Caco-2 (cell line): ENCODE measurements around the gene TUBA1A. TPM values are rescaled to one million over a fixed set of nuclear protein-coding genes. Genes with fewer than 3 reads are reported as not detected.
"Not testable (repeated sequence)": the region's sequence is repeated elsewhere in the genome, so short reads cannot be mapped to it uniquely, and the experiment has no call there.

Experiments
- BruUV-seq: library from RNA; stranded (reverse); fragments of 400-500 nt; replicated peaks from 2 replicates; lab custom pipeline; 2021; lab: Mats Ljungman, UMichigan
- CTCF ChIA-PET: fragments of 300-600 bp; sonication (Branson Sonifier 250); formaldehyde crosslinking; loops from one replicate; lab custom pipeline; 2022; ENCODE audit warnings: antibody characterized with exemption; lab: Charles Lee
- POLR2A ChIA-PET: fragments of 300-600 bp; sonication (Branson Sonifier 250); formaldehyde crosslinking; loops from one replicate; lab custom pipeline; 2022; ENCODE audit warnings: antibody characterized with exemption; lab: Charles Lee
- DNase-seq, 2 experiments: peaks; one replicate each; pipeline versions ENCODE4 v3.0.0 to v3.0.0-alpha.2; 2020 to 2022
- H3K27me3 ChIP-seq: replicated peaks from 2 replicates; pipeline ENCODE4 v1.6.0; 2011; ENCODE audit warnings: low read length; ENCODE audit not compliant: control insufficient read depth, insufficient read depth
- H3K36me3 ChIP-seq: 2 replicates; pipeline ENCODE4 v1.5.1; 2011; ENCODE audit warnings: low read length; ENCODE audit not compliant: control insufficient read depth, insufficient read depth
- H3K4me1 ChIP-seq: fragments of 250-450 bp; sonication (Bioruptor Pico); 2 replicates; pipeline ENCODE4 v1.5.1; 2020; ENCODE audit warnings: mild to moderate bottlenecking
- H3K4me3 ChIP-seq: 2 replicates; pipeline ENCODE4 v1.5.1; 2011; ENCODE audit warnings: low read depth, mild to moderate bottlenecking, control low read depth, low read length
- H3K9me3 ChIP-seq: fragments of 250-450 bp; sonication (Bioruptor Pico); 2 replicates; pipeline ENCODE4 v1.5.1; 2020; ENCODE audit warnings: mild to moderate bottlenecking, moderate library complexity
- H3K27ac Mint-ChIP-seq: one replicate; pipeline ENCODE4 v1.8.0; 2022; ENCODE audit warnings: mixed read lengths; ENCODE audit not compliant: unreplicated experiment
- H3K27me3 Mint-ChIP-seq: one replicate; pipeline ENCODE4 v1.8.0; 2022; ENCODE audit warnings: mixed read lengths; ENCODE audit not compliant: insufficient read depth, unreplicated experiment
- H3K36me3 Mint-ChIP-seq: one replicate; pipeline ENCODE4 v1.8.0; 2022; ENCODE audit warnings: mild to moderate bottlenecking, mixed read lengths; ENCODE audit not compliant: insufficient read depth, unreplicated experiment
- H3K4me1 Mint-ChIP-seq: one replicate; pipeline ENCODE4 v1.8.0; 2022; ENCODE audit warnings: low read depth, mixed read lengths; ENCODE audit not compliant: unreplicated experiment
- H3K4me3 Mint-ChIP-seq: one replicate; pipeline ENCODE4 v1.8.0; 2022; ENCODE audit warnings: mild to moderate bottlenecking, moderate library complexity, mixed read lengths; ENCODE audit not compliant: unreplicated experiment
- H3K9me3 Mint-ChIP-seq: one replicate; pipeline ENCODE4 v1.8.0; 2022; ENCODE audit warnings: mixed read lengths; ENCODE audit not compliant: unreplicated experiment
- intact Hi-C: fragments of 100-400 bp; cut with micrococcal nuclease; formaldehyde crosslinking; loops from one replicate; pipeline ENCODE4 v1.10.0; 2022; ENCODE audit not compliant: unreplicated experiment
- total RNA-seq: library from RNA; stranded (reverse); gene quantifications from 2 replicates; pipeline ENCODE4 v1.2.3, GENCODE V29; 2022
- TF ChIP-seq, protein P1 (sequence below), 2 experiments: fragments of 200-600 bp in 1 of 2; IDR thresholded peaks; 1 replicate in 1 of 2; 2 replicates in 1 of 2; pipeline versions ENCODE4 v1.5.1 to v1.8.0; 2011 to 2022; ENCODE audit warnings: antibody characterized with exemption in 1 of 2, control low read depth in 1 of 2, inconsistent platforms in 1 of 2, low read depth in 1 of 2, low read length in 1 of 2, mild to moderate bottlenecking in 1 of 2, moderate library complexity in 1 of 2; ENCODE audit not compliant: insufficient read depth in 1 of 2, severe bottlenecking in 1 of 2, unreplicated experiment in 1 of 2

TUBA1A gene
- total RNA-seq, 1 experiment from 2014 or later: 9.1 TPM

DNA sequence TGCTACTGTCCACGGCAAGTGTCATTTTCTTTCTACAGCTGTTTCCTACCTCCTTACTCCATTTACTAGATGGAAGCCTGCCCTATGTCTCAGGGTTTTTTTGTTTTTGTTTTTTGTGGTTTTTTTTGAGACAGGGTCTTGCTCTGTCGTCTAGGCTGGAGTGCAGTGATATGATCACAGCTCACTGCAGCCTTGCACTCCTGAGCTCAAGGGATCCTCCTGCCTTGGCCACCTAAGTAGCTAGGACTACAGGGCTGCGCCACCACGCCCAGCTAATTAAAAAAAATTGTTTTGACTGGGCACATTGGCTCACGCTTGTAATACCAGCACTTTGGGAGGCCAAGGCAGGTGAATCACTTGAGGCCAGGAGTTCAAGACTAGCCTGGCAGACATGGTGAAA lies 14.7 kb downstream of the TUBA1A start:
- Mint-ChIP-seq H3K4me3 (no peak overlapping the region), H3K27ac (no peak overlapping the region), H3K9me3 (no peaks in the 10 kb centered on the region), H3K27me3 (no peaks in the 10 kb centered on the region), H3K36me3 (no peaks in the 10 kb centered on the region), H3K4me1 (no peaks in the 10 kb centered on the region)
- Histone ChIP-seq H3K36me3 (no peaks in the 10 kb centered on the region), H3K4me1 (no peaks in the 10 kb centered on the region), H3K27me3 (no peaks in the 10 kb centered on the region), H3K9me3 (peaks cover 13% of the 10 kb centered on the region), H3K4me3 (no peak overlapping the region)
- peak in 1 of 2 experiments; percentile 7 for DNase-seq
- ChIA-PET CTCF (interaction anchor here (0.7 kb wide), 1 partner anchor 174 kb away, joined by 5 read pairs; no protein-coding TSS in a partner anchor), POLR2A (no interaction called here)
- BruUV-seq: no TSS peak
- TF ChIP-seq, protein P1, sequence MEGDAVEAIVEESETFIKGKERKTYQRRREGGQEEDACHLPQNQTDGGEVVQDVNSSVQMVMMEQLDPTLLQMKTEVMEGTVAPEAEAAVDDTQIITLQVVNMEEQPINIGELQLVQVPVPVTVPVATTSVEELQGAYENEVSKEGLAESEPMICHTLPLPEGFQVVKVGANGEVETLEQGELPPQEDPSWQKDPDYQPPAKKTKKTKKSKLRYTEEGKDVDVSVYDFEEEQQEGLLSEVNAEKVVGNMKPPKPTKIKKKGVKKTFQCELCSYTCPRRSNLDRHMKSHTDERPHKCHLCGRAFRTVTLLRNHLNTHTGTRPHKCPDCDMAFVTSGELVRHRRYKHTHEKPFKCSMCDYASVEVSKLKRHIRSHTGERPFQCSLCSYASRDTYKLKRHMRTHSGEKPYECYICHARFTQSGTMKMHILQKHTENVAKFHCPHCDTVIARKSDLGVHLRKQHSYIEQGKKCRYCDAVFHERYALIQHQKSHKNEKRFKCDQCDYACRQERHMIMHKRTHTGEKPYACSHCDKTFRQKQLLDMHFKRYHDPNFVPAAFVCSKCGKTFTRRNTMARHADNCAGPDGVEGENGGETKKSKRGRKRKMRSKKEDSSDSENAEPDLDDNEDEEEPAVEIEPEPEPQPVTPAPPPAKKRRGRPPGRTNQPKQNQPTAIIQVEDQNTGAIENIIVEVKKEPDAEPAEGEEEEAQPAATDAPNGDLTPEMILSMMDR (IDR thresholded peaks at IDR 0.05; ENCODE audit: insufficient read depth in 1 of 2, low read depth in 1 of 2, low read length in 1 of 2, severe bottlenecking in 1 of 2, unreplicated experiment in 1 of 2): no peak
- intact Hi-C loops: no loop called here

DNA sequence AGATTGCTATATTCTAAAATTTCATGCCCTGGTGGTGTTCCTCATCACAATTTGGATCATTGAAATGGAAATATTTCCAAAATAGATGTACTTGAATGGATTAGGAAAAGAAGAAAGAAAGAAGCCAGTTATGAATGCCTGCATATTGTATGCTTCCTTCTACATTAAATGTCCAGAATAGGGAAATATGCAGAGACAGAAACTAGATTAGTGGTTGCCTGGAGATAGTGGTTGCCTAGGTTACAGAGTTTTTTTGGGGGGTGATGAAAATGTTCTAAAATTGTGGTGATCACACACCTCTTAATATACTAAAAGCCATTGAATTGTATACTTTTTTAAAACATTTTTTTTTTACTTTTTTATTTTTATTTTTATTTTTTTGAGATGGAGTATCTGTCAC lies 18.0 kb downstream of the TUBA1A start:
- intact Hi-C loops: no loop called here
- DNase-seq: no peak
- no TSS peak for BruUV-seq
- Mint-ChIP-seq H3K4me3 (no peak overlapping the region), H3K9me3 (no peaks in the 10 kb centered on the region), H3K27me3 (peaks cover 3% of the 10 kb centered on the region), H3K36me3 (no peaks in the 10 kb centered on the region), H3K27ac (no peak overlapping the region), H3K4me1 (no peaks in the 10 kb centered on the region)
- Histone ChIP-seq H3K4me3 (no peak overlapping the region), H3K4me1 (no peaks in the 10 kb centered on the region), H3K36me3 (no peaks in the 10 kb centered on the region), H3K9me3 (no peaks in the 10 kb centered on the region), H3K27me3 (no peaks in the 10 kb centered on the region)
- TF ChIP-seq, protein P1 (IDR thresholded peaks at IDR 0.05; ENCODE audit: insufficient read depth in 1 of 2, low read depth in 1 of 2, low read length in 1 of 2, severe bottlenecking in 1 of 2, unreplicated experiment in 1 of 2): no peak
- CTCF ChIA-PET: no interaction called here
- POLR2A ChIA-PET: no interaction called here

DNA sequence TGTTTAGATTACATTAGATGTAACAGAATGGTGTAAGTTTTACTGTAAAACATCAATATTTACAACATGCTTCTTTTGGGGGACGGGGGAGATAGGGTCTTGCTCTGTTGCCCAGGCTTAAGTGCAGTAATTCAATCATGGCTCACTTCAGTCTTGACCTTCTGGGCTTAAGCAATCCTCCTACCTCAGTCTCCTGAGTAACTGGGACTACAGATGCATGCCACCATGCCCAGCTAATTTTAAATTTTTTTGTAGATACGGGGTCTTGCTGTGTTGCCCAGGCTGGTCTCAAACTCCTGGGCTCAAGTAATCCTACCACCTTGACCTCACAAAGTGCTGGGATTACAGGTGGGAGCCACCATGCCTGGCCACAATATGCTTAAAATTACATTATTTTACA lies 23.8 kb downstream of the TUBA1A start:
- no TSS peak for BruUV-seq
- no peak overlapping the region for H3K4me3 ChIP-seq
- intact Hi-C loops: no loop called here

DNA sequence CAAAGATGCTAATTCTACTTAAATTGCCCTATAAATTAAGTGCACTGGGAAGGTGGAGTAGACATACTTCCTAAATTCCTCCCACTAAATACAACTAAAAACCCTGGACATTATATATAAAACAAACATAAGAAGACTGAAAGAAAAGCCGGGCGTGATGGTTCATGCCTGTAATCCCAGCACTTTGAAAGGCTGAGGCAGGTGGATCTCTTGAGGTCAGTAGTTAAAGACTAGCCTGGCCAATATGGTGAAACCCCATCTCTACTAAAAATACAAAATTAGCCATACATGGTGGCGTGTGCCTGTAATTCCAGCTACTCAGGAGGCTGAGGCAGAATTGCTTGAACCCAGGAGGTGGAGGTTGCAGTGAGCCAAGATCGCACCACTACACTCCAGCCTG lies 27.0 kb downstream of the TUBA1A start:
- H3K27me3 ChIP-seq, H3K4me1 Mint-ChIP-seq, H3K9me3 Mint-ChIP-seq, H3K36me3 ChIP-seq, POLR2A ChIA-PET, H3K4me3 ChIP-seq, H3K36me3 Mint-ChIP-seq, H3K27me3 Mint-ChIP-seq, H3K4me3 Mint-ChIP-seq, H3K9me3 ChIP-seq, DNase-seq, H3K27ac Mint-ChIP-seq, H3K4me1 ChIP-seq, intact Hi-C loops, CTCF ChIA-PET, BruUV-seq: not testable (repeated sequence)

More for the DNA sequence above, 23.8 kb downstream of the TUBA1A start:
- no peaks in the 10 kb centered on the region for H3K4me1 ChIP-seq
- Mint-ChIP-seq H3K4me3 (no peak overlapping the region), H3K27ac (no peak overlapping the region), H3K9me3 (no peaks in the 10 kb centered on the region), H3K27me3 (peaks cover 3% of the 10 kb centered on the region), H3K36me3 (no peaks in the 10 kb centered on the region), H3K4me1 (no peaks in the 10 kb centered on the region)
- H3K36me3 ChIP-seq: no peaks in the 10 kb centered on the region
- ChIA-PET CTCF (no interaction called here), POLR2A (no interaction called here)
- TF ChIP-seq, protein P1 (IDR thresholded peaks at IDR 0.05; ENCODE audit: insufficient read depth in 1 of 2, low read depth in 1 of 2, low read length in 1 of 2, severe bottlenecking in 1 of 2, unreplicated experiment in 1 of 2): no peak
- H3K27me3 ChIP-seq: no peaks in the 10 kb centered on the region
- no peaks in the 10 kb centered on the region for H3K9me3 ChIP-seq
- no peak for DNase-seq
